ENCODE data around the gene UNC79.

UNC79 gene

DNA sequence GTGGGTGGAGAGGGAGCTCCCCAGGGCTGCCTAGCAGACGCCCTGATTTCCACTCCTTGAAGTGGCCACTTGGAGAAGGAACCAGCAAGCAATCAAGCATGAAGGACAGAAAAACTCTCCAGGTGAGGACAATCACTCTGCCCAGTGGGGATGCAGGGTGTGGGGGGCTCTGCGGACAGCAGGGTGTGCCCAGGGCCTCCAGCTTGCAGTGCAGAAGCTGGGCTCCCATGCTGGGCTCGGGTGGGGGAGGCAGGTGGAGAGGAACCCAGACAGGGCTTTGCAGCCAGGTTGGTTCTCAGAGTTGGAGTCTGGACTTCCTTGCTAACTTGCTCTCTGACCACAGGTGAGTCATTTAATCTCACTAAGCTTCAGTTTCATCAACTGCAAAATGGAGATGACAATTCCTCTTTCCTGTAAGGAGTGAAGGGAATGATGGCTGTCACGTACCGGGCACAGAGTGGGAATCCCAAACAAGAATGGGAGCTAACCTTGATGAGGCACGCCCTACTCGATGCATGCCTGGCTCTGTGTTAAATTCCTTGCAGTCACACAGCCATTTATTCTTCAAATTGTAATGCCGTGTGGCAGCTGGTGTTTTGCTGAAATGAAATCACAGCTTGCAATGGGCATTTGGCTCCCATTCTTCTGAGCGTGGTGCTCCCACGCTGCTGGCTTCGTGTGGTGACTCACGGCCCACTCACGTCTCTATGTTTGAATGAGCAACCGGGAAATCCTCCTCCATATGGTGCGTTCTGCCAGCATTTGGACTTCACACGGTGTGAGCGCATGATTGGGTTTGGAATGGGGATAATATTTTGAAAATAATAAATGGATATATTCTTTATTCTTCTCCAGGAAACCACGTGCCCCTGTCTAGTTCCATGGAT, 282.3 kb downstream of the UNC79 start:
- DNase-seq, result no peak

DNA sequence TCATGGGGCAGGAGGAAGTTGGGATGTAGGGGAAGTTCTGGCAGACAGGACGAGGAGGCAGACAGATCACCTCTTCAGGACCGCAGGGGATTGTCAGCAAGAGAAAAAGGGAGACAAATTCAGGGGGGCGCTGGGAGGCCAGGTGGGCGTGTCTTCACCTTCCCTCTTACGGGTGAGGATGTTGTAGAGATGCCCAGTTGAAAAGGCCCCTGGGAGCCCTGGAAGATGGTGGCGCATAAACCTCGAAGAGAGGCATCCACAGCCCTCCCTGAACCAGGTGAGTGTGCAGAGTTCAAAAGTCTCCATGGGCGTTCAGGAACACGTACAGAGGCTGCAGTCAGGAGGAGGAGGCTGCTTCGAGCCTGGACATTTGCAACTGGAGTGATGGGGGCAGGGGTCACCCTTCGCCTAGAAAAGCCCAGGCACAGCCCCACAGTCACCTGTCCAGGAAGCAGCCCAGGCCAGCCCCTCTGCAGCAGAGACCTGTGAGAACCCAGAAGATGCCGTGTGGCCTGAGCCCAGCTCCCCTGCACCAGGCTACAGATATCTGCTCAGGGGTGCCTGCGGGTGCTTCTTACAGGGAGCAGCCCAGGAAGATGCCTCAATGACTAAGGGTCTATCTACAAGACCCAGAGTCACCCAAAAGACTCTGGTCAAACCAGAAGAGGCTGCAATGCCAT, 283.1 kb downstream of the UNC79 start:
- DNase-seq, result no peak

DNA sequence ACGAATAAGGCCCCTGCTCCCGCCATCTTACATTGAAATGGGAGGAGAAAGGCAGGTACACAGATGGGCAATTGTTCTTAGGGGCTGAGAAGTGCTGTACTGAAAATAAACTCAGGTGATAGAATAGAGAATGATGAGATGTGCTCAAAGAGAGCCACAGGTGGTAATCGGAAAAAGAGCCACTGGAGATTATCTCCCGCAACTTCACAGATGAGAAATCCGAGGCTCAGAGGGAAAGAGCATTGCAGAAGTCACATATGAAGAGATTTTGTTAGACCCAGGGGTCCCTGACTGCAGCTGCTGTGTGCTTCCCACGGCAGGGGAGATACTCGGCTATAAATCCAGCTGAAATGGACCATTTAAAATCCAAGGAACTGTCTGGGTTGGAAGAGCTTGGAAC, 283.9 kb downstream of the UNC79 start:
- no peak for DNase-seq

GRCh38 chr14:93715279-93715927, 284.7 kb downstream of the UNC79 start:
- no peak for DNase-seq

DNA sequence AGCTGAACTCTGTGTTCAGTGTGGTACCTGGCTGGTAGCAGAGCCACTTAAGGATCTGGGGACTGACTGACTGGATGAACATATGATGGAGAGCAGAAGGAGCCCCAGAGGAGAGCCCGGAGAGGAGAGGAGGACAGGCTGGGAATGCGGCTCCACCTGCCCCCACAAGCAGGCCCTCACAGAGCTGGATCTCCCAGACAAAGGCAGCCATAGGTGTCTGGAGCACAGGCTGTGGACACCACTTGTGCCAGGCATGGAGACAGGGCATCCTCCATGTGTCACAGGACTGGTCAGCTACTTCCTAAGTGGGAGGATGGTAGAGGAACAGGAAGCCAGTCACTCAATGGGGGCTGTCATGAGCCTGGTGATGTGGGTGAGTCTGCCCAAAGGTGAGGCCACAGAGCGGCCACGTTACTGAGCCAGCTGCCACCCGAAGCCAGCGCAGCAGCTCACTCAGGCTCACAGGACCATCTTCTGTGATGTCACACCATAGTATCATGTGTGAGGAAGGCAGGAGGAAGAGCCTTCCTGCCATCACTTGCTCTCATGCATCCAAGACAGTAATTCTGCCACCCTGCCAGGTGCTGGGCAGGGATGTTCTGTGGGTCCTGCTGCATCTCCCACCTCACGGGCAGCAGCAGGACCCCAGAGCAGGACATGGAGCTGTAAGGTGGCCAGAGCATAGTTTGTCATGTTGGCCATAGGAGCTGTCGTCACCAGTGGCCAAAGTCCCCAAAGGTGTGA, 285.4 kb downstream of the UNC79 start:
- no peak for DNase-seq

- no peak for DNase-seq
Observed at GRCh38 chr14:93716746-93717667, 286.3 kb downstream of the UNC79 start.

DNA sequence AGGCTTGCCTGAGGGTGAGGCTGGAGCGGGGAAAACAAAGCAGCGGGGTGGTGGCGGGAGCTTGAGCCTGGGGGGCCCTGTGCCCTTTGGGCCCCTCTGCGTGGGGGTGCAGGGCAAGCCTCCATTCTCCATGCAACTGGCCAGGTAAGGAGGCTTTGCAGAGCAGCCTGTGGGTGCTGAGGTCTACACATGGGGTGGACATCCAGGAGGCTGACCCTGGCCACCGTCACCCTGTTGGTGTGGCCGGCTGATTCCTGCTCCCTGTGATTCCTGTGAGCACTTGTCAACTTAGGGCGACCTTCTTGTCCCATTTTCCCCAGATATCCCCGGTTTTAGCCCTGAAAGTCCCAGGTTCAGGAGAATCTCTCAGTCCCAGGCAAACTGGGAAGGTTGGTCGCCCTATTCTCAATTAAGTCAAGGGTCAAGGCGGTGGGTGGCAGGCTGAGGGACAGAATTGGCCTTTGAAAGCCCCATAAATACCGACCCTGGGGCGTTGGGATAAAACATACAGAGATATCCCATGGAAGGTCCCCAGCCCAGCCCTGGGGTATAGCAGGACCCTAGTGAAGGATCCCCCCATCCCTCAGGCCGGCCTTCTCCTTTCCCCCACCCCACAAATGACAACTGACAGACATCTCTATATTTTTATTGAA, 287.1 kb downstream of the UNC79 start:
- no peak for DNase-seq

DNA sequence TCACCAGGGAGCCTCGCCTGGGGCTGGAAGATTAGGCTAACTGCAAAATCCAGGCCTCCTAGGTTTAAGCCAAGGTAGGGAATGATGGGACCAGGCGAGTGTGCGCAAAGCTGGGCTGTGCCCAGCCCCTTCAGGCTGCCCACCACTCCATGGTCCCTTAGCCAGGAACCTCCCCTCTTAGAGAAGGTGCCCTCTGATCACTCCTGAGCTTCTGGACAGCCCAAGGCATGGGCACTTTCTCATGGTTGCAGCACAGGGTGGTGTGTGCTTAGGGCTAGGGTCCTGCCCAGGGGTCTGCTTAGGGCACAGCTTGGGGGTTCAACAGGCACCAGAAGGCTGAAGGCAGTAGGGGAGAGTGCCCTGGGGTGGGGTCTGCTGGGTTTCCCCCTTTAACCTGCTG, 288.5 kb downstream of the UNC79 start:
- no peak for DNase-seq

- no peak for DNase-seq
Observed at GRCh38 chr14:93720076-93720815, 289.5 kb downstream of the UNC79 start.

GRCh38 chr14:93720981-93721483, 290.3 kb downstream of the UNC79 start:
- no peak for DNase-seq

DNA sequence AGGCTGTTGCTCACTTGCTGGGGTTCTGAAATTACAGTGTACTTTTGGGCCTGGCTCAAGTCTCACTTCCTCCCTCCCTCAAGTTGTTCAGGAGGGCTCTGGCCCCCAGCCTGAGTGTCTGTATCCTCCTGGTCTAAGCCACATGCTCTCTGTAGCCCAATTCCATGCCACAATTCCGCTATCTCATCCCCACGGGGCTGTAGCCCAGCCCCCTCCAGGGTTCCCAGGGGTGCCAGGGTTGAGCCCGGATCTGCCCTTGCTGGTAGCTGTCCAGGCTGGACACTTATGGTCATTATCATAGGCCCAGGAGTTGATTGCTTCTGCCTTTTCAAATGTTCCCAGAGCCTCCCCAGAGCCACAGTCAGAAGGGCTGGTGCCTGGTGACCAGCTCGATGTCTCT, 292.3 kb downstream of the UNC79 start:
- no peak for DNase-seq

GRCh38 chr14:93725002-93725582, 294.4 kb downstream of the UNC79 start:
- DNase-seq, result no peak

GRCh38 chr14:93725993-93726392, 295.3 kb downstream of the UNC79 start:
- DNase-seq, result no peak

DNA sequence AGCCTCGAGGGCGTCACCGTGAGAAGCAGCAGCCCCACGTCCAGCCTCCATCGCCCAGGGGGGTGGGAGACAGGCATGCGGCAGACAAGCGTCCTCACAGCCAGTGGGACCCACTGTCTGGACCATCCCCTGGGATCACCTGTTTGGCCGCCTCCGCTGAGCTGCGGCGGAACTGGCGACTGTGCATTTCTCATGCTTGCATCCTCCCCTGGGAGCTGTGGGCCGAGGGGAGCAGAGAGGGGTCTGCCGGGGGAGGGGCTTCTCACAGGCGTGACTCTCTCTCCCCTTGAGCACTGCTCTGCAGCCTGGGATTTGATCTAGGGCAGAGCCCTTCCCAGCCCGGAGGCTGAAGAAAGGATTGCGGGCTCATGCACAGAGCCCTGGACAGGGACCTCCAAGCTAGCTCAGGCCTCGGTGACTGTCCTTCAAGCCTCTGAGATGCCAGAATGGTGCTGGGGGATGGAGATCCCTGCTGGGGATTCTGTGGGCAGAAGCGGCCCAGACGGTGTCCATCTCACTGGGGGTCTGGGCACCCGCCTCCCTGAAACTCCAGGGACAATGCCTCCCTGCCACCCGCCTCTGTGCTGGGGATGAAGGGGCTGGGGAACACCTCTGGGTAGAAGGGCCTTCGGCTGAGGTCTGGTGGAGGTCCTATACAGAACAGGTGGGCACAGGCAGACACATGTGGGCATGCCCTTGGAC, 296.5 kb downstream of the UNC79 start:
- no peak for DNase-seq

DNA sequence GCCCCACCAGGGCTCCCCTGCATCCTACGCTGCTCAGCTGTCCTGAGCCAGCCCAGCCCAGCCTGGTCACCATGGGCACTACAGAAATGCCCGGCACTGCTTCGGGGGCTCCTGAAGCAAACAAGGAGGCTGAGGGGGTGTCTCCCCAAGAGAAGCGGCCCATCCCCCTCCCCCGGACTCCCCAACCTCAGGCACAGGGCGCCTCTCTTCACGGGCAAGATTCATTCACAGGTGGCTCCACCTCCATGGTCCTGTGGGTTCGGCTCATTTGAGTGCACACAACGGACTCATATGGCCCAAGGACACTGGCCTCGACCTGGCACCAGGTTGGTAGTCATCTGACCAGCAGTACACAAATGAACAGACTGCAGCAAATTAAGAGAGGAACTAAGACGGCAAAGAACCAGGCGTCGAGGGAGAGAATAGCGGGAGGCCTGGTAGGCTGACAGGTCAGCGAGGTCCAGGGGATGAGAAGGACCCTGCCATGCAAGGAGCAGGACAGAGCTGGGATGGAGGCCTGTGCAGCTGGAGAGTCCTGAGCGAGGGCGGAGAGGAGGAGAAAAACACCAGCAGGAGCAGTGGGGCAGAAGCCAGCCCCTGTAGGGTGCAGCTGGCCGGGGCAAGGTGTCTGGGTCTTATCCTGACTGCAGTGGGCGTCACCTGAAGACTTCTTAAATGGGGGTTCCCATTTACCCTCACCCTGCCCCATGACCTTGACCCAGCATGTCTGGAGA, 297.3 kb downstream of the UNC79 start:
- DNase-seq, result no peak

- DNase-seq, result no peak
Observed at GRCh38 chr14:93728651-93729016, 297.9 kb downstream of the UNC79 start.

DNA sequence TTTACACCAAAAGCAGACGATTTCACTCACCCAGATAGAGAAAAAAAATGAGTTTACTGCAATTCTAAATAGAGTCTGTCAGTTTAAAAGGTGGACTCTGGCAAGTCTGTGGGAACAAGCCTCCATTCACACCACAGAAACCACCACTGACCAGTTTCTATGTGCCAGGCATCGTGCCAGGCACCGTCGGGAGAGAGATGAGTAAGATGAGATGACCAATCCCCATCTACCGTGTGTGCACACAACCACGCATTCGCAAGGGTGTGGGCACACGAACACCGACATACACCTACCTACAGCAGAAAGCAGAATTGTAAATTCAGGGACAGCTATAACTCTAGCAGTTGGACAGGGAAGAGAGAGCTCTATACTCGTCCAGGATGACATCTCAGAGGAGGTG, 299.3 kb downstream of the UNC79 start:
- no peak for DNase-seq

- no peak for DNase-seq
Observed at GRCh38 chr14:93731753-93732152, 301.0 kb downstream of the UNC79 start.

DNA sequence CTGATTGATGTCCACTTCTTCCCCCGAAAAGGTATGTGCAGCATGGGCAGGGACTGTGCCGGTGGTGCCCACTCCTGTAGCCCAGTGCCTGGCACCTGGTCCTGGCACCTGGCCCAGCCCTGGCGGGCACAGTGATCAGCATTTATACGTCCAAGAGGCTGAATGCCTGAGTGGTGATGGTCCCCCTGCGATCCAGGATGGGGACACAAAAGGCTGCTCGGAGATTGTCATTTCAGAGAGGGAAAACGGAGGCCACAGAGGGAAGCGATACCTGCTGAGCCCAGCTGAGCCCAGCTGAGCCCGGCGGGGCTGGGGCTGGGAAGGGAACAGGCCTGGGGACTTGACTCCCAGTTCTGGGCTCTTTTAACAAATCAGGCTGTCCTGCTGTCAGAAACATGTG, 301.8 kb downstream of the UNC79 start:
- DNase-seq, result no peak
